T follicular helper cell (primary cell): ENCODE measurements around the gene ARHGAP15.

Source experiments
- DNase-seq: peaks from one replicate; pipeline ENCODE4 v3.0.0-alpha.2; 2020; ENCODE audit warnings: low read depth

Gene ARHGAP15

DNA sequence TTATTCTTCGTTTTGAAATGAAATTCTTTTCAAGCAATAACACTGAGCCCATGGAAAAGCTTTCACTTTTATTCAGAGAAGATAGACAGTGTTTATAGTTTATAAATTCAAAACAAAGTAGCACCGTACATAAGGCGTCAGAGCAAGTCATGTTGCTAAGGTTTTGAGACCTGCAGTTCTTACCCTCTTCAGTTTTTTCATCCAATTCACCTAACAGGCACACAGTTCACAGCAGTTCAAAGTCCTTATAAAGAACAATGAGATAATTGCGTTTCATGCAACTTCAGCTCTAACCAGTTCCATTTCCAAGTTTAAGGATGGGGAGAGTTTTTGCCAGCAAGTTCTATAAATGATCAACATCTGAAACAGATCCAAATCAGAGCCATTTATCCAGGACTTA is 96.7 kb downstream of the ARHGAP15 start:
- DNase-seq: no peak

DNA sequence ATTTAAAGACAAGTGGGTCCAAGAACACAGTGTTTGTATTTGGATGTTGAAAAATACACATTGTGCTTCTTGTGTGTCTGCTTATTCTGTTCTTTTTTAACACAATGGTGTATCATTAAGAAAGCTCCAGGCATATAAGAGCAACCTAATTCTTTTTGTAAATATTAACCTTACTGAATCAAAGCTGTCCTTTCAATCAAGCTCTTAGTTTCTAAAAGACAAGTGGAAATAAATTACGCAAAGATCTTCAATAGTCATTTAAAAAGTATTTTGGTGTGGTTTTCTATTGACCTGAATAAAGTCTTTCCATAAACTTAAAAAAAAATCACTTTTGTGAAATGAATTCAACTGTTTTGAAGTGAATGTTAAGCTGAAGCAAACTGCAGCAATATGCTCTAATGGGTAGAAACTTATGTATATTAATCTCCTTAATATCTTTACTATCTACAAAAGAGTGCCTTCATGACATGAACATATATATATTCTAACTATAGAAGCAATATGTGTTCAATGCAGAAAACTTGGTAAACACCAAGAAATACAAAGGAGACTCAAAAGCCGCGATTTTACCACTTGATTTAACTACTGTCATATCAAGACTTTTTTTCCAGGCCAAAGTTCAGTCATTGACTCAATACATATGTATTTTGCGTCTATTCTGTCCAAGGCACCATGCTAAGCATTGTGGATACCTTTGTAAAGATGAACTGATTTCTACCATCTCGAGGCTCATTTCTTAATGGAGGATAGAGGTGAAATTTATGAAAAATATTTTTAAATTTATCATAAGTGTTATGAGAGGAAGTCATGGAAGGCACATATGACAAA is 97.7 kb downstream of the ARHGAP15 start:
- DNase-seq: no peak

DNA sequence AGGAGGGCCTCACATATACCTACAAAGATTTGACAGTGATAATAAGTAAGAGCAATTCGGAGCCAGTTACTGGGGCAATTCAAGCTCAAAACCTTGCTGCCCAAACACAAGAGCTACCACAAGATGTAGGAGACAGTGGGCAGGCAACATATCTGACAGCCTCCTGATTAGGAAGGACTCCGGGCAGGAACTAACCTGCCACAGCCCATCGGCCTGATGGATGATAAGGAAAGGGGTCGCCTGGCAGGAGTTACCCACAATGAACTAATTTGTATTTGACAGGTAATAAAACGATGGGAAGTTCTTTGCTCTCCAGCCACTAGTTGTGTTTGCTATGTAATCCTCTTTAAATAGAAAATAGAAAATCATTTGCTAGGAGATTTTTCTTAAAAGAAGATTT is 100.2 kb downstream of the ARHGAP15 start:
- no peak for DNase-seq

DNA sequence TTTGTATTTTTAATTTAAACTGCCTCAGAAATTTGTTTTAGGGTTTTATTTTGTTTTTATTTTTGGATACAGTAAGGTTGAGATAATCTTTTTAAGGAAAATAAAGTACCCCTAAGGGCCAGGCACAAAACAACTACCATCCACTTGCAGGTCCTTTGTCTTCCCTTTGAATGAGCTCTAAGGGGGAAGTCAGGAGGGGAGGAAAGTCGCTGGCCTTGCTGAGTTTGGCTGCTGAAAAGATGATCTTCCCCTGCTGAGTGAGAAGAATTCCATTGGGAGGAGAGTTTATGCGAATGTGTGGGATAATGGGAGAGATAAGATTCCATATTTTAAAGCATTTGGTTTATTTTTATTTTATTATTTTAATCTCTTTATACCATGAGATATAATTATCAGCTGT is 100.7 kb downstream of the ARHGAP15 start:
- no peak for DNase-seq

DNA sequence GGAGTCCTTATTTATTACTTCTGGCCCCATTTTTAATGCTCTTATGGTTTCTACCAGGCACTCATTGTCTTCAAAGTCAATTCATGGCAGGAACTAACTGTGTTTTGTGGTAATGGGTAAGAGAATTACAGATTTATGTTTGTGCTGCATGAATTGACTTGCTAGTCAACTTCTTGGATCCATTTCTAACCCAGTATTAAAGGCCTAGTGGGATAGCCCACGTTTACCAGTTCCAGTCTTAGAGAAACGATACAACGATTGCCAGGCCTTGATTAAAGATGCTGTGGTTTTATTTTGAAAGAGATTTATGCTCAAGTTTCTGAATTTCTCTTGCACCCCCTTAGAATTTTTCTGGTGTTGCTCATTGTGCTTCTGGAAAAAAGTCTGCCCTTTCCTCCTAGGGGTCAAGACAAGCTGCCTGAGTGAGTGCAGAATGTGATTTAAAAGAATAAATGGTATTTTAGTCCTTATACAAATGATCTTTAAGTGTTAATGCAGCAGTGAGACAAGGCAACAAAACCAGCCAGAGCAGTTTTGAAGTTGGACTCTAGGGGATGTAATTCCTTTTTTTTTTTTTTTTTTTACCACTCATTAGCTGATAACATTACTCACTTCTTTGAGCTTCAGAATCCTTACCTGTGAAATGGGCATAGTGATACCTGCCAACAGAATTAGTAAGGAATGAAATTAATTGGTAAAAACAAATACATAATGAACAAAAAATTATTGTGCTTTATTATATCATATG is 101.5 kb downstream of the ARHGAP15 start:
- DNase-seq: no peak

DNA sequence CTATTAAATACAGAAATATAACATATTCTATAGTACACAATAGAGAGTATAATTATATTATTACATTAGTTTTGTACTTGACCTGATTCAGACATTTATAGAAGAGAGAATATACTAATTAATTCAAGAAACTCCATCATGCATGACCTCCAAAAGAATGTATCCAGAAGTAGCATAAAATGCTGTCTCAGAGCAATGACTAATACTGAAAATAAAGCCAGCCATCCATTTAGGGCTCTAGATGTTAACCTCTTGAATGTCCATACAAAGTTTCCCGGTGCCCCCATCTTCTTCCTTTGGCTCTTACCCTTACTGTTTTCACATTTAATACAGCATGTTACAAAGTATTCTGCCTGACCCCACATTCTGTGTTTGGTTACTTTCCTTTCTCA is 102.0 kb downstream of the ARHGAP15 start:
- DNase-seq: no peak

DNA sequence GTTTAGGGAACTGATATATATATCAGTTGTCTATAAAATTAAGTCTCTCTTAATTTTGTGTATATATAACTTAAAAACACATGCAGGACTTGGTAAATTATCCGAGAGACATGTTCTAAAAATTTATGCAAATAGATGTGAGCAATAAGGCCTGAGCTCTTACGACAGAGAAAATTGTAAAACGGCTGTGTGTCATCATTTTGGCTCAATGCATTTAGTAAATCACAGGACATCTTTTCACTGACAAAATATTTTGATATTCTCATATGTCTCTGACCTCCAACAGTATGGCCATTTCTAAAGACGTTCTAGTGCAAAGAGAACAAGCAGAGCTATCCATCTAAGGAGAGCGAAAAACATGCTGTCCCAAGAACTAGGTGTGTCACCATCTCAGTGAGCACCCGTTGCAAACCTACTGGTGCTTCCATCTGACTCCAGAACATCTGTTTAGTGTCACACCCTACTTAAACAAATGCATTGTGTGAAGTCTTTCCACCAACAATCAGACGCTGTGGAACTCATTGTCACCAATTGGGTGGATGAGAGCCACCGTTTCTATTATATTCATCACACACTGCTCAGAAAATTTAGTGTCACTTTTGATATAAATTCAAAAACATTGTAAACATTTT is 108.0 kb downstream of the ARHGAP15 start:
- DNase-seq: no peak

DNA sequence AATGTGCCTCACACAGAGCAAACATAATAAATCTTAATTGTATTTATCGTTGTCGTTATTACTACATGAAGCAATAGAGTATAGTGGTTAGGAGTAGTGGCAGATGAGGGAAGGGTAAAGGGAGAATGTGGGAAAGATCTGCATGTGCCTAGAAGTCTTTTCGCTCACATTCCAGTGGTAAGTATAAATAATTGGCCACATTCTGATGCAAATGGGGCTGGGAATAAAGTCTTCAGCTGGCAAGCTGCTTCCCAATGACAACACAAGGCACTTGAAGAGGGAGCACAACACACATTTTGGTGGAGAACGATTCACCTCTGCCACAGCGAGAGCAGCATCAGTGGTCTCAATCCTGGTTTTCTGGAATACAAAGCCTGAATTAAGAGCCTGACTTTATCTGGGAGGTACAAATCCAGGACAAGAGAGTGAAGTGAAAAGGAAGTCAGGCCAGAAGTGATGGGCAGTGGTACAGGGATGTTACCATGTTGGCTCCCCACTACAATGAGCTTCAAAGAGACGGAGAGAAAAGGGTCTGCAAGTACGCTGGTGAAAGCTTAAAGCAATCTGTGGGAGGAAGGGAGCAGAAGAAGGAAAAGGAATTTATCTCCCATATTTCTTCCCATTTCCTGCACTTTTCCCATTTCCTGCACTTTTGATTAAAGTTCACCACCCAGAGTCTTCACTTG is 112.3 kb downstream of the ARHGAP15 start:
- DNase-seq: no peak

DNA sequence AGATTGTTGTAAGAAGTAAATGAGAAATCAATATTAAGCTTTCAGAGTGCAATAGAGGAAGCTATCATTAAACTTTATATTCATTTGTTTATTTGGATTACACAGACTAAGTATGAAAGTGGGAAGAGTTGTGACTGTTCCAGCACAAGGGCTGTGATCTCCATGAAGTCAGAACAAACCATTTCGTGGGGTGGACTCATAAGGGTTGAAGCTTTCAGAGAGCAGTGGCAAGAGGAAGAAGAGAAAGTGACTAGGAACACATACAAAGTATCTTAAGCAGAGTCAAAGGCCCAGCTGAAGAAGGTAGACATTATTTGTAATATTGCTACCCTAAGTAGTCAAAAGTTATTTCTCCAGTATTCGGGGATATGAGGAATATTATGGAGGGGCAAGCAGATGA is 117.0 kb downstream of the ARHGAP15 start:
- no peak for DNase-seq

DNA sequence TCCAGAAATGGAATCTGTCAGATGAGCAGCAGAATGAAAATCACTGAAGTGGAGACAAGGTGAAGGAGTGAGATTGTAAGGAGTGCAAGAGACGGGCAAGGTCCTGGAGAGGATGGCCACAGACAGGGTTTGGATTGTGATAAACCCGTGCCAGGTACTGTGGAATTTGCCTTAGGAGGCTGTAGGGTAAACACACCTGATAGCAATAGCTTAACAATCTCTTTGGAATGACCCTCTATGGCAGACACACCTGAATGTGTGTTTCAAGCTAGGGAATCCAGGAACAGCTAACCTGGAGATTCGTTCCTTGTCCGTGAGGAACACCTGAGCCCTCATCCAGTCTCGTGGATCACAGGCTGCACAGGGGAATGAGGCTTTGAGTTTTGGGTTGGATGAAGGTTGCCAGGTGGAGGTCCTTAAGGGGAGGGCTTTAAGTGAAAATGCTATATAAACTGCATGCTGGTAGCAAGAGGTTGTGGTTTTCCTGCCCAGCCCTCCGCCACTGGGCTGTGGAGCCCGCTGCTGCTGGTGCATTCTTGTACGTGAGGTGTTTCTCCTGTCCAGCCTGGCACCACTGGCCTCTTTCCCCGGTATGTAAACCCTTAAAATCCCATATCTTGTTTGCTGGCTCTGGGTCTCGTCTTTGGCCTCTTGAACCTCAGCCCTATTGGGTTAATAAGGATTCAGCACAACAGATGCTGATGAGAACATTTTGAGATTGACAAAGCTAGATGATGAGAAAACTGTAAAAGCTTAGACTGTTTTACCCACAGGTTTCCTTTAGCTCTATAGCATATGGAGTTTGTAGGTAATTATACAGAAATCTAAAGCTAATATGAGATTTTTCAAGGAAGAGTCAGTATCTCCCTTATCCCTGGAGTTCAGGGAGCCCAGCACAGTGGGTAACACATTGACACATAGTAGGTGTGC is 117.9 kb downstream of the ARHGAP15 start:
- DNase-seq: no peak

DNA sequence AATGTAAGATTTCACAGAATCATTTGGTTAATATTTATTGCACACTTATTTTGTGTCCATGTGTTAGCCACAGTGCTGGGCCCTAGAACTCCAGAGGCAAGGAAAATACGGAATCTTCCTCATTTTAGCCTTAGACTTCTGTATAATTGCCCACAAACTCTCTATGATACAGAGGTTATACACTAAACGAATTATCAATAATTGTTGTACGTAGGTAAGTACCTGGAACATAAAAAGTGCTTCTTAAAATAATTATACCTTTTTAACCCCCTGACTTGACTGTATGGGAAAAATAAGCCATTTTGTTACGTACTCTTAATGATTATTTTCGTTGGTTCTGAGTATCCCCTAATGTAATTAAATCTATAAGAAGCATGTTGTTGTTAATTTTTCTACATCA is 119.4 kb downstream of the ARHGAP15 start:
- DNase-seq: no peak

DNA sequence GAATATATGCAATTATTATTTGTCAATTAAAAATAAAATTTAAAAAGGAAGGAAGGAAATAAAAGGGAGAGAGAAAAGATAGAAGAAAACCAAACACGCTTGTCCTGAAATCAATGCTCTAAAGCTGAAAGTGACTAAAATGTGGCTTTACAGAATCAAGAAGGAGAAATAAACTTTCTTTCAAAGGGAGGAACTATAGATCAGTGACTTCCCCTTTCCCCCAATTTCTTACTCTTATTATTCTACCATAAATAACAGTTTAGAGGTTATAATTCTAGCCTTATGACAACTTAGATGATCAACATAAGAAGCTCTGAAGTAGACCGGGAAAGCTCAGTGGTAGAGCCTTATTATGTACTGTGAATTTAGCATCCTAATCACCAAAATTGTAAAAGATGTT is 122.5 kb downstream of the ARHGAP15 start:
- no peak for DNase-seq

DNA sequence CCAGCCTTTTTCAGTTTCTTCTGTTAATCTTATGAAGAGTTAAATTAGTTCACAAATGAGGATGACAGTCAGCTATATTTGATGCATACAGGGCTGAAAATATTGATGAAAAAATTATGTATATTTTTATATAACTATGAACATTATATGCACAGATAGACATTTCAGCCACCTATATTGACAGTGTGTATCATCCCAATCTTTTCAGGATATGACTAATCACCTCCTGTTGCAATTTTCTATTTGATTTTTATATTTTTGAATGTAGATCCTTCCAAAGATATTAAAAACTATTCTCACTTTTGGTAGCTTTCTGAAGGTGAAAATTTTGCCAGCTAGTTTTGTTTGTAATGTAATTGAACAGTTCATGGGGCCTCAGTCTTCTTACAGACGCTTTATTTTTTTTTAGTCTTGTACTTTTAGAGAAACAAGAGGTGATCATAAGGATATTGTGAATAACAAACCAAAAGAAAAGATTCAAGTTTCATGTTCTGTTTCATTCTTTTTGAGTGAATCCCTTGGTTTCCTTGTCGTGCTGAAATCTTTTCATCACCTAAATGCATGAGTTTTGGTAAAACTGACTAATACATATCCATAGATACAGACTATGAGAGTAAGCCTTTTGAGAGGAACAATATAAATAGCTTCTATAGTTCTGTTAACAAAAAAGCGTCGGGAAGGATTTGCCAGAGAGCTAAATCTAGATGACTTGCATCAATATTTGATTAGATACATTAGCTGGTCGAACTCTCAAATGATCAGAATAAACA is 123.1 kb downstream of the ARHGAP15 start:
- DNase-seq: no peak

DNA sequence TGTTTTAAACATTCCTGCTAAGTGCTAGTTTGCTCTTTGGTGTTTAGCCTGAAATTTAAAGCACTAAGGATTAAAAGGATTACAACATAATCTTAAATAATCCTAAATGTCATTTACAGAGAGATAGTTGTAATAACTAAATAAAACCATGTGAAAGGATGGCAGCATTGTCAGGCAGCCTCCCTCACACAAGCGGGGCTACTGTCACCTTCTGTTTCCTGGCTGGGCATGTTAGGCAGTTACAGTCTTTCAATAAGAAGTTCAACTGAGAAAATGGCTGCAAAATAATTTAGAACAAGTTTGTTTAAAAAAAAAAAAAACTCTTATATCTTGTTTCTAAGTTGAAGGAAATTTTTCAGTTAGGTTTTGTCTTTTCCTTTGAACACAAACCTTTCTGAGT is 124.9 kb downstream of the ARHGAP15 start:
- DNase-seq: no peak

DNA sequence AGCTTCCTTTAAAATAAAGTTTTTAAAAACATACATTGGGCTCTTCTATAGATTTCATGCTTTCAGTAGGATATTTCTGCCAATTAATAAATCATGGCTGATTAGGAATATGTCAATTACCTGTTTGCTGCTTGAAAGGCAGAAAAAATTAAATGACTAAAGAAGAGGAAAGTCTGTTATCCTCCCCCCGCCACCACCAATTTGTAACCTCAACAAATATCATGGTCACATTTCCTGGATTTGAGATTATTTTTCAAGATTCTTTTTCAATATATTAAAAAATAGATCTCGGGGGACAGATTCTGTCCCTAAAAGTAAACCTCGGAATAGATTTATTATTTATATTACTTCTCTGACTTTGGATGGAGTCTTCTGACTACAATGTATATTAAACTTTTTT is 125.9 kb downstream of the ARHGAP15 start:
- DNase-seq: no peak

DNA sequence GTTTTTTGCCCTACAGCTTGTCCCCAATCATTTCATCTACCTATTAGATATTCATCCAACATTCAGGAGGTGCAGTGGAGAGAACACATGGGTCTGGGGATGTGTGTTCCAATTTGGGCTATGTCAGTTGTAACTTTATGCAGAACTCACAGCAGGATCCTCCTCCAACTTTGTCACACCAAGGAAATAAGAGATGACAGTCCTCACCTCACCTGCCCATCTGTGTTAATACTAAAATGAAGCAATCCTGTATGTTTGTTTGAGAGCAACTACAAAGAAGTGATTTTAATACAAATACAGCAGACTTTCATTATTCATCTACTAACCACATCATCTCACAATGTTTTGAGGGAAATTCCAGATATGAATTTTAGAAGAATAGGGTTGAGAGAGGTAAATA is 126.7 kb downstream of the ARHGAP15 start:
- no peak for DNase-seq

DNA sequence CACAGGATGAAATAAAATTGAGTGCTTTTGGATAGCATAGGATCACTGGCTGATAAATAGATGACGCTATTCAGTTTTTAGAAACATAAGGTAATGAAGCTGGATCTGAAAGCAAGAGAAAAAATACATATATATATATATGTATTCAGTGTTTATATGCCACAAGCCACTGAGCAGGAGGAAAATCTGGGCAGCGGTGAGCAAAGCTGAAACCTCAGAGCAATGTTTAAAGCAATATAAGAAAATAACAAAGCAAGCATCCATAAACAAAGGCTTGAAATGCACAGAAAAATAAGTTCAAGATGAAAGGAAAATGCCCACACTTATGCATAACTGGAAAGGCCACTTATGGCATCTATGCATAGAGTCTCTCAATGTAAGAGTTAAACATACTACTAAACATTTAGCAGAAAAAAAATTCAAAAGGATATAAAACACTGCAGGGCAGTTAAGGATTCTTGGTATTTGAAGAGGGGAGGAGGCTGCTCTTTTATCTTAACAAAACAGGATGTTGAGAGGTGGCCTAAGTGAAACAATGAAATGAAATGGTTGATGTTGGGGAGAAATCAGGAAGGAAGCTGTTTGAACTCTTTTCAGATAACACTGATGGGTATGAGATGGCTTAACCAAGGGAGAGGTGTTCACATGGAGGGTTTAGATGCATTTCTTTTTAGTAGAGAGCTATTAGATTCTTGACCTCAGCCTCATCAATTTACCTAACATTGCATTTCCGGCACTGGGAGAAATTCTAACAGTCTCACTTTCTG is 129.1 kb downstream of the ARHGAP15 start:
- DNase-seq: no peak

DNA sequence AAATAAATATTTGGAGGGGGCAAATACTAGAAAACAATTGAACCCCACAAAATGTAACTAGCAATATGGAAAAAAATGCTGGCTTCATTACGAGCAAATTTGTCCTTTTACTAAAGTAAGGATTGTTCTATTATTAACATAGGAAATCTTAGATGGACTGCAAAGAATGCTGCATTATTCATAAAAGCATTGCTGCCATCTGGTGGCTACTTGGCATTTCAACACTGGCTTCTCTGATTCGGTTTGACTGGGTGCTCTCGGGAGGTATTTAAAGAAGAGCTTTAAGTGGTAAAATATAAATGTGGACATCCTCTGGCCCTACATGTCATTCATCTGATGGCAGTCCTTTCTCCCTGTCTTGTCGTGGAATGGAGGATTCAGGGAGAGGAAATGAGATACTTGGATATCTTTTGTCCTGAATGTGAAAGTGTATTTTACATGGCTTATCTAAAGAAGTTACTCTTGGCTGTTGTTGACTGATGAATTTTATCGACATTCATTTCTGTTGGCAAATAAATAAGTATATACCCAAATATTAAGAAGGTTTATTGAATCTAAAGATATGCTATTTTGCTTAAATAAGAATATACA is 130.2 kb downstream of the ARHGAP15 start:
- peak; percentile 61 for DNase-seq

DNA sequence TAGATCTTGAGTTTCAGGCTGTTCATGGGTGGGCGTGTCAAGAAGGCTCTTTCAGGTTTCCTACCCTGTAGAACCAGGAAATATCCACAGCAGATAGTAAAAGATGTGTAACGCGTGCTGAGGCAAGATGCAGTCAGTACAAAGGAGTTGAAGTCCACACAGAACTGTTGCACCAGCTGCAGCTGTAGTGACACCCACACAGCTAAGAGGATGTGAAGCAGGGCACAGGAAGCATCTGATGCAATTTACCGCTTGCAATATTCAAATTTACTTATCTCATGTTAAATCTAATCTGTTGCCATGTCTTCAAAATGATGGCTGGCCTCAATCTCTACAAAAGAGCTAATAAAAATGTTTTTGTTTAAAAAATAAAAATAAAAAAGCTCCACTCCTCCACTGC is 132.8 kb downstream of the ARHGAP15 start:
- peak; percentile 35 for DNase-seq
